Activated CD4-positive, alpha-beta T cell treated with anti-CD3 and anti-CD28 coated beads, Interleukin-2, Interleukin-4, amounts not matched to agents 100 ng/mL and 50 ng/mL, durations not matched to agents 16 hours and 8 hours (primary cell): ENCODE measurements around the gene GBGT1.

Source experiments
- DNase-seq: peaks from one replicate; pipeline ENCODE4 v3.0.0-alpha.2; 2020; ENCODE audit warnings: low spot score

The GBGT1 gene

DNA sequence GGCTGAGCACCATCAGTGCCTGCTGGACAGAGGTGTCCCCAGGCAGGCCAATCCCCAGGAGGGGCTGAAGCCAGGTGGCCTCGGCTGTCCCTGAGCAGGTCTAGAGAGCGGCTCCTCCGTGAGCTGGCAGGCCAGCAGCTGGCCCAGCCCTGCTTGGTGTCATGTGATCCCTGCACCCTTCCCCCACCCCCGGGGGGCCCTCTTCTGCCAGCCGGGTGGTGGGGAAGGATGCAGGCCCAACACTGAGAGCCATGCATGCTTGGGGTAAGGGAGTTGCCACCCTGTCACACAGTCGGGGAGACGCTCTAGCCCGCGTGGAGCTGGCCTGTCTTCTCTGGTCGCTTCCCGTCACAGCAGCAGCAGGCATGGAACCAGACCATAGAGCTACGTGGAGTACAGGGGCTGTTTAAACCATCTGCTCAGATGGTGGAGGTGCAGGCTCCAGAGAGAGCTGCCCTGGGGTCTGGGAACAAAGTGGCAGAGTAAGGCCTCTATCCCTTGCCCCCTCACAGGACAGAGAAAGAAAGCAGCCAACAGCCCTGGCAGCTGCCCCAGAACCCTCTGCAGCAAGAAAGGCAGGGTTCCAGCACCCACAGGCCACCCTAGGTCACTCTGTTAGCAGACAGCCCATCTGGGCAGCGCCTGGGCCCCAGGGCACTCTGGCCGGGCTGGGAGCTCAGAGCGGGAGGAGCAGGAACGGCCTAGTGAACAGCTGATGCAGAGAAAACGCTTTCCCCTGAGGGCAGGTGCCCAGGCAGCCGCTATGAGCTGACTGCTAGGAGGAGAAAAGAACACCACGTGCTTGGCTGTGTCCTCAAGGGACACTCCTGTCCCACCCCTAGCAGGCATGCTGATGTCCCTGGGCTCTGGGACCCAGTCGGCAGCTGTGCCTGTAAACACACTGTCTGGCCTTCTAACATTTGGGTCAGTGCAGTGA is 49.5 kb downstream of the GBGT1 start:
- no peak for DNase-seq

DNA sequence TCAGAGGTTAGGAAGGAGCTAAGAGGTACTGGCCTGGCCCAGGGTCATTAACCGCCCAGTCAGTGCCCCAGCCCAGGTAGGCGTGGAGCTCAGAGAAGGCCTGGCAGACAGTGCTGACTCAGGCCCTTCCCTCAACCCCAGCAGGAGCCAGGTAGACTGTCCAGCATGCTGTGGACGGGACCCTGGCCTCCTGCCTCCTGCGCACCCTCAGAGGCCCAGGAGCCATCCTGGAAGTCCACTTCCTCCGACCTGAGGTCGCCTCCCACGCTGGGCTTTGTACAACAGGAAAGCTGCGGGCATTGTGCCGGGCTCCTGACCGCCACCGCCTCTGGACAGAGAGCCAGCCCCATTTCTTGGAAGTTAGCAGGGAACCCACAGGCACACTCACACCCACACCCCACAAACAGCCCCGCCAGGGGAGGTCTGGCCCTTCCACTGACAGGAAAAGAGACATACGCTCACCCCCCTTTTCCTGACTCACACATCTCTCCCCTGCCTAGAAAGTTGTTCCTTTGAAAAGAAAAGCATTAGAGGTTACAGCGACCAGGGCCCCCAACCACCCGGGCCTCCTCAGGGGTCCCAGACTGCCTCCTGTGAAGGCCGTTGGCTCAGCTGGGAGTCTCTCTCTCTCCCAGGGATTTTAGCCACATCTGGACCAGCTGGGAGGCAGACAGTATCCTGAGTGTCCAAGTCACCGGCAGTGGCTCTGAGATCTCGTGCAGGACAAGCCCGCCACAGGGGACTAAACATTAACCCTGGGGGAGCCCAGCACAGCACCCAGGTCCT is 50.4 kb downstream of the GBGT1 start:
- DNase-seq: no peak

DNA sequence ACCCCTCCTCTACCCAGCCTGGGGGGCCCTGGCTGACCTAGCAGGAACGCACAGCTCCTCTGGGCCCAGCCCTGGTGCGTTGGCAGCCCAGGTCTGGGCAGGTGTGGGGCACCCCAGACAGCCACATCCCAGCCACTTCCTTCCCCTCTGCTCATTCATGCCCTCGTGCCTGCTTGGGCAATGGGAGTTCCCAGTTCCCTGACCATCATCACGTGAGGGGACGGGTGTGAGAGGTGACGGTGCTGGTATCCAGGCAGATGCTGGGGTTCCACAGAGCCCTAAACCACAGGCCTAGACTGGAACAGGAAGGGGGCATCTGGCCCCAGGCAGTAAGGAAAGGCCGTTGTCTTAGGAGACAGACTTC is 51.1 kb downstream of the GBGT1 start:
- peak; percentile 55 for DNase-seq

DNA sequence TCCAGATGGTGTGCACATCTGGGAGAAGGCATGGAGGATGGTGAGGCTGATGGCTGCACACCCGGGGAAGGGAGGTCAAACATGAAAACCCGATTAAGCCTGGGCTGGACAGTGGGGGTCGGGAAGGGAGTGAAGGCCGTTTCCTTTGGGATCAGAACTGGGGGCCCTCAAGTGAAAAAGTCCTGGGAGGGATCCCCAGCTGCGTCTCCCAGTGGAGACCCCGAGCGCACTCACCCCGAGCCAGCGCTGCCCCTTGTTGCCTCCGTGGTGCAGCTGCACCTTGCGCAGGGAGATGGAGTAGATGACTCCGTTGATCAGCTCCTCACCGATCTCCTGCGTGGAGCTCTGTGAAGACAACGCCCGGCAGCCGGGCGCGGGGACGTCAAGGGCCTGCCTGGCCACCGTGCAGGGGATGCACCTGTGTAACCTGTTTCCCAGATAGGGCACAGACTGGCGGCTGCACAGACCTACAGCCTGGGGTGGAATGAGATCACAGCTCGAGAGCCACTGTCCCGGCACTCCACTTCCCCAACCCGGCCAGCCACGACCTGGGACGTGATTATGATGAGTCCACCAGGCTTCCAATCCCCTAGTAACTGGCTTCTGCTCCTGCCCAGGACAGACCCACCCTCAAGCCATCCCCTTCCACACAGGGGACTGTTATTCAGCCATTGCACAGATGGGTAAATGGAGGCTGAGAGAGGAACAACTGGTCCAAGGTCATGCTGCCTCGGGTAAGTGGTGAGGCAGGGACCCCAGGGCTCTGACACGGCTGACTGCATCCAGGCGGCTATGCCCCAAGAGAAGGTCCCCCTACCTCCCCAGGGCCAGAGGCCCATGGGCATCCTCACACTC is 51.7 kb downstream of the GBGT1 start:
- no peak for DNase-seq

DNA sequence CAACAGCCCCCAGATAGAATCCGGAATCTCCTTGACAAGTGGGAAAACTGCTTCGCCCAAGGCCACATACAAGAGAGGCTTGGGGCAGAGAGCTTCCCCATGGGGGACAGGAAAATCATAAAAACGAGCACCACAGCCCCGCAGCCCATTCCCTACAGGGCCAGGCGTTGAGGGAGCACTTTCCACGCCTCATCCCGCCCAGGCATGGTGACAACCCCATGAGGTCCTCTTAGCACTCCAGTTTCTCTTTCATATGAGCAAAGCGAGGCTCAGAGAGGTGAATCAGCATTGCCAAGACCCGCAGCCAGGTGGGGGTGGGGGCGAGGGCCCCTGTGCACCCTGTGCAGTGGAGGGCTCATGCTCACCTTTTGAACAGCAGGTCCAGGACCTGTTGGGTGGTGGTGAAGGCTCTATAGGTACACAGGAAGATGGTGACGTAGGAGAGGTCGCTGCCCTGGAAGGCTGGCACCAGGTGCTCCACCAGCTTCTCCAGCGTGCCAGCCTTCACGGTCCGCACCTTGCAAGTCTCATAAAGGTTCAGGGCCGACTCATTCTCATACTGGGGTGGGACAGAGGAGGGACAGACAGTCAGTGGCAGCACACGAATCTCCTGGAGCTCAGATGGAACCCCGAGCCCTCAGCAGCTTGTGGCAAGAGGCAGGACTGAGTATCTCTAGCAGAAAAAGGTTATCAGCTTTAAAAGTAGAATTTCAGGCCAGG is 53.6 kb downstream of the GBGT1 start:
- DNase-seq: no peak

DNA sequence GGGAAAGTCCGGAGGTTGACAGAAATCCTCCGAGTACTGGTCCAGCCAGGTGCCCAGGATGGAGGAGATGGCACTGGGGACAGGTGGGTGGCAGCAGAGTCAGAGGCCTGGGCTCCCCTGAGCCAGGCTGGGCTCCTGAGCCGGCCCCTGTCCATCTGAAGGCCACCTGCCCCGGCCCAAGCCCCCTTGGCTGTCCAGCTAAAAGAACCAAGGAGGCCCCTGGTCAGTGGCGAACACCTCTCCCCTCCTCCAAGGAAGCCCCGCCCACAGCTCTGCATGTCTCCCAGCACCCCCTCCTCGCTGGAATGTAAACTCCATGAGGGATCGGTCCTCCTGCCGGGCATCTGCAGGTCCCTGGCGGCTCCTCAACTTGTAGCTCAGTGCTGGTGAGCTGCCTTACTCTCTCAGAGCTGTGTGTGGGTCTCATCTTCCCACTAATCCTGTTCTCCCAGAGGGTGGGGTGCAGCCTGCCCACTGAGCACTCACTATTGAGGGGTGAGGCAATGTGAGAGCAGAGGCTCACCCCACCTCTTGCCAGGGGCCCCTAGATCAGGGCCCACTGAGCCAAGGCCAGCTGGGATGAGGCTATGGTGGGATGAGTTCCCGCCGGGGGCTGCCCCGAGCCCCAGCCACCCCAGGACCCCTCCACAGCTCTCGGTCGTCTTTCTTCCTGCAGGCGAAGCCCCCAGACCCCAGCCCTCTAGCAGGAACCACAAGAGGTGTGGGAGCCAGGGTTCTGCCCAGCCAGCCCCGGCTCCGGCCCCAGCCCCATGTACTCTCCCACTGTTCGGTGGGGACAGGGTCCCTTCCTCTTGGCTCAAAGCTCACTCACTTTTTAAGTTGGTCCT is 54.7 kb downstream of the GBGT1 start:
- DNase-seq: no peak

DNA sequence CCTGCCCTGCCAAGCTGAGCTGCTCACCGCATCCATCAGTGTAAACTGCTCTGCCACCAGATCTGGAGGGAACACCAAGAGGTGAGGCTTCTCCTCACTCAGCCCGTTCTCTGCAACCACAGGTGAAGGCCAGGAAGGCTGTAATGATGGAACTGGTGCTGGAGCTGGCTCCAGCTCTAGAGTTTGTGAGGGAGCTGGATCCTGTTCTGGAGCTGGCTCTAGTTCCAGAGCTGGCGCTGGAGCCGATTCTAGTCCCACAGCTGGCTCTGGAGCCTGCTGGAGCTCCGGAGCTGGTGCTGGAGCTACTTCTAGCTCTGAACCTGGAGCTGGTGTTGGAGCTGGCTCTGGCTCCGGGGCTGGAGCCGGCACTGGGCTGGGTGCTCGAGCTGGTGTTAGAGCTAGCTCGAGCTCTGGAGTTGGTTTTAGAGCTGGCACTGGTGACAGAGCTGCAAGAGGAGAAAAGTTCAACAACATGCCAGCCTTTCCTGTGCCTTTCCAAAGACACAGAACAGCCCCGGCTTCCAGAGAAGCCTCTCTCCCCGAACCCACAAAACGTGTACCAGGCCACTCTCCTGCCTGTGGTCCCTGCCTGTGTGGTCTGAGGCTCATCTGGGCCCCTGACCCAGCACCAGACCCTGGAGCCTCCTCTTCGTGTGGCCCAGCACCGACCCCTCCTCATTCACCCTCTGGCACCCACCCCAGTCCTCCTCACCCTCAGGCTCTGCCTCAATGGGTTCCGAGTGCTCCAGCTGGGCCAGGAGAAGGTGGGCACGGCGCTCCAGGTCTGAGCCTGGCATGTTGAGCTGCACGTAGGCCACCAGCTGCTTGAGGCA is 55.5 kb downstream of the GBGT1 start:
- no peak for DNase-seq

DNA sequence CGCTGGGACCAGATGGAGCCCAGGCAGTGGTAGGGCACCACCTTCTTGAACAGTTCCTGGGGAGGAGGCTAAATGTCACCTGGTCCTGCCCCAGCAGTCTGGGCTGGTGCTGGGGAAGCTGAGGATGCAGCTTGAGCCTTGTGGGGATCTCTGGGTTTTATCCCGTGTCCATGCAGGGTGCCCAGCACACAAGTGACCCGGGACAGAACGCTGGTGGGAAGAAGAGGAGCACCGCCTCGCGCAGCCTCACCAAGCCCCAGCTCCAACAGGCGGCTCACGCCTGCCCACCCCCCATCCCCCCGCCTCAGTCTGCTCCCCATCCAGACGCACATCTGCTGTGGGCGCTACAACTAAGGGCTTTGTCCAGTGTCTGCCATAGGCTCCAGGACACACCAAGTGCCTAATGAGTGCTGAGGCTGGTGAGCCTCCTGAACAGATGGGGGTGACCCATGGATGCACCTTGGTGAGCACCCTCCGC is 56.4 kb downstream of the GBGT1 start:
- DNase-seq: no peak

DNA sequence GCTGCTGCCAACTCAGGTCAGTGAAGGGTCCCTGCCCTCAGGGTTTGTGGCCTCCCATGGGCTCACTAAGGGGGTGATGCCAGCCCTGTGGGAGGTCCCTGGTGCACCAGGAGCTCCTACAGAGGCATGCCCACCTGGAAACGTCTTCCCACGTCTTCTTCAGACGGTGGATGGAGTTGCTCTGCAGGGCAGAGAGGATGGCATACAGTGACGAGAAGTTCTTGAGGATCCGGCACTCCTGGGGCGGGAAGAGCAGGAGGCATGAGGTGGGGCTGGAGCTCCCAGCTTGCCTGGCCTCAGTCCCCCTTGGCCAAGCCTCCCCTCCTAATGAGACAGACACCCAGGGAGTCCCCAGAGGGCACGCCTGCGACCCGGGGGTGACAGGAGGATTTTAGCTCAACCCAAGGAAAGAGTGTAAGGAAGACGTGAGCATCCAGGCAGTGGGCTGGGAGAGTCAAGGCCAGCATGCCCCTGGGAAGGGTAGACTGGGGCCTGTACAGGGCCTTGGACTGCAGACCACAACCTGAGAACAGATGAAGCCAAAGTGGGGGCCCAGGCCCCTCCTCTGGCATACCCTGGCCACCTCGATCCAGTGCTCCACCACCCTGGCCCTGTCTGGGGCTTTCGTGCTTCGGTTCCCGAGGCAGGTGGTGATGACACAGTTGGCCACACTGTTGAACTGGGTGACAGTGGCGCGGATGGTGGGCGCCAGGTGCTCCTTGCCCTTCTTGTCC is 57.0 kb downstream of the GBGT1 start:
- DNase-seq: no peak

DNA sequence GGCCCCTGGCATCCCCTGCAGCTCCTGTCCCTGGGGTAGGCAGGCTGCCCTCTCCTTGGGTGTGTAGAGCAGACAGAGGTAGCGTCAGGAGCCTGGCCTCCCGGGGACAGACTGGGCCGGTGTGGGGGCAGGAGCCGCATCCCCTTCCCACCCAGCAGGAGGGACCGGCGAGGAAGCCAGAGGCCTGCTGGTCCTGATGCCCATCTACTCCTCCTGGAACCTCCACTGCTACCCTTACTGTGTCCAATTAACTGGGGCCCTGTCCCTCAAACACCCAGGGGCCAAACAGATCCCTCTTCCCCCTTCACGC is 58.3 kb downstream of the GBGT1 start:
- no peak for DNase-seq

DNA sequence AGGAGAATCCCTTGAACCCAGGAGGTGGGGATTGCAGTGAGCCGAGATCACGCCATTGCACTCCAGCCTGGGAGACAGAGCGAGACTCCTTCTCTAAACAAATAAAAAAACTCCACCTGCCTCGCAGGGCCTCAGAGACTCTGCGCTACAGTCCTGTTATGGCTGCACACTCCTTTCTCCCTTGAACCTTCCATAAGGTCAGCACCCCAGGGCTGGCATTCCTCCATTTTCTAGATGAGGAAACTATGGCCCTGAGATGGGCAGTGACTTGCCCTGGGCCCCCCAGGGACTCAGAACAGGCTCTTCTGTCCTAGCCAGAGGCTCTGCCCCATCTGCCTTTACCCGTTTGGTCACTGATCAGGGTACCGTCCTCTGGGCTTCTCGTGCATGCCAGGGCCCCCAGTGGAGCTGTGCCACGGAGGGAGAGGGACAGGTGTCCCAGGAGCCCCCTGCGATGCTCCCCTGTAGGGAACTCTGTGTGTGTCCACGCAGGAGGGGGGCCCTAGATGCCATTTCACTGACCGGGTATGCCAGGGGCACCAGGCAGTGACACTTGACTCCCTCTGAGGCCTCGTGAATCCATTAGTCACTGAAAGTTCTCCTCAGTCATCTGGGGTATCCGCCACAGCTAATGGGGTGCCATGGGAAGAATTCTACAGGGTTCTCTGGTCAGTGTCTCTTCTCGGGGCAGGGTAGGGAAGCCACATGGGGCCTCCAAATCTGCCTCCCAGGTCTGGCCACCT is 58.8 kb downstream of the GBGT1 start:
- no peak for DNase-seq

DNA sequence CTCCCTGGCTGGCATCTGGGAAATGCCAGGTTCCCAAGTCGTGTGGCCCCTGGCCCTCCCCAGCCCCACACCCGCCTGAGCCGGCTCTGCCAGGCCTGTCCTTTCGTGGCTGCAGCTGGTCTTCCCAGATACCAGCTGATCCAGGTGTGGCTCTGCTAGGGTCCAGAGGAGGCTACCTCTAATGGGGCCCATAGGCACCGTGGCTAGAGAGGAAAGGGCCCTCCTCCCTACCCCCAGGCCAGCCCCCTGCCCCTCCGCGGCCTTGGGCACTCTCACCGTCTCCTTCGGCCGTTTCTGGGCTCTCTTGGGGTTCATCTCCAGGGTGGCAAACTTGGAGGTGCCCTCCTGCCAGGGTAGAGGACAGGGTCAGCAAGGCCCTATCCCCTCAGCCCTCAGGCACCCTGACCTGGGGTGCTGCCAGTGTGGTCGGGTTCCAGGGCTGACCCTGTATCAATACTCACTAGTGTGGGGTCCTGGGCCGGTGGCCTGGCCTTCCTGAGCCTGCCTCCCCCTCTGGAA is 59.7 kb downstream of the GBGT1 start:
- no peak for DNase-seq

DNA sequence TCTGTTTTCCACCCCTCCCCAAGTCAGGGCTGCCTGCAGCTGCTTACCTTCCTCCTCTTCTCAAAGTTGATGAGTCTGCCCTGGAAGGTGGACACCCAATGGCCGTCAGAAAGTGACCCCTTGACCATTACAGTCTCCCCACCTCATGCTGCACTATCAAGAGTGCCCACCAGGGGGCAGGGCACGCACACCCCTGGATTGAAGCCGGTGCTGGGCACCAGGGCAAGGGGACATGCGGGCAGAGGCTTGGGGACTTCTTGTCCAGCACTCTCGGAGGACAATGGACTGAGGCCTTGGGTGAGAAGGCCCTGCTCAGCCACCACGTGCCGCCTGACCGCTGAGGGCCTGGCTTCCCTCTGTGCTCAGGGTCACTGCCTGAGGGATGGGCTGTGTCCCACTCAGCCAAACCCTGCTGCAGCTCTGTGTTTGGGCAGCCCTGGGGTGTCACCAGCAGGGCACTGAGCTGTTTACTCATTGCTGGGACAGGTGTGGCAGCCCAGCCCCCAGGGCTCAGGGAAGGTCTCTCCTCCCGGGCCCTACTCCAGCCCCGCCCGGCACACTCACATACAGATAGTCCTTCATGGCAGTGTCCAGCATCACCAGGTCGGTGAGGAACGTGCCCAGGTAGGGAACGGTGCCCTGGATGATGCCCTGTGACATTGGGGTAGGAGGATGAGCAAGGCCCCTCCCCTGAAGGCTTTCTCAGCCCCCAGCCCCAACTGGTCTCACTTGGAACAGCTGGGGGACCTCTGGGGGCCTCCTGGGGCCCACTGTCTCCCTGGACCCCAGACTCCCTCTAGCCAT is 60.3 kb downstream of the GBGT1 start:
- peak; percentile 42 for DNase-seq
